Transverse colon (tissue), 4 donors: ENCODE data around the gene EML6. TPM values are rescaled to one million over a fixed set of nuclear protein-coding genes. Genes with fewer than 3 reads are reported as not detected.
A peak's percentile ranks its signal among the peaks of the same experiment; 100 is the strongest.

Source experiments
- DNase-seq: peaks from one replicate; pipeline ENCODE4 v3.0.0-alpha.2; 2019
- H3K27ac ChIP-seq, 4 donors: fragments of 200-600 bp; sonication (generic); 2 replicates each; pipeline ENCODE4 v1.5.1; 2016 to 2018; ENCODE audit warnings: inconsistent platforms in 4 of 4
- H3K27me3 ChIP-seq: fragments of 200-600 bp; sonication (generic); 2 replicates; pipeline ENCODE4 v1.5.1; 2017; ENCODE audit warnings: inconsistent platforms
- H3K36me3 ChIP-seq, 4 donors: fragments of 200-600 bp; sonication (generic); 2 replicates each; pipeline ENCODE4 v1.5.1; 2017 to 2019; ENCODE audit warnings: inconsistent platforms in 4 of 4
- H3K4me1 ChIP-seq, 4 donors: fragments of 200-600 bp; sonication (generic); 2 replicates each; pipeline ENCODE4 v1.5.1; 2017 to 2020; ENCODE audit warnings: inconsistent platforms in 4 of 4
- H3K4me3 ChIP-seq, 4 donors: fragments of 200-600 bp; sonication (generic); 1 replicate in 1 of 4; 2 replicates in 3 of 4; pipeline versions ENCODE4 v1.5.1 to v1.6.1; 2017 to 2019; ENCODE audit warnings: inconsistent platforms in 4 of 4
- H3K9me3 ChIP-seq, 2 donors: fragments of 200-600 bp; sonication (generic); 2 replicates each; pipeline ENCODE4 v1.5.1; 2017 to 2019; ENCODE audit warnings: inconsistent platforms in 2 of 2
- CTCF ChIP-seq, 5 experiments: fragments of 200-600 bp in 3 of 5; fragments of 450-650 bp in 2 of 5; sonication (generic) in 3 of 5; IDR thresholded peaks; 1 replicate in 2 of 5; 2 replicates in 3 of 5; pipeline ENCODE4 v1.5.1; 2016 to 2017; ENCODE audit warnings: antibody characterized with exemption in 5 of 5, inconsistent platforms in 3 of 5, mild to moderate bottlenecking in 2 of 5, moderate library complexity in 1 of 5
- EP300 ChIP-seq: sonication (generic); formaldehyde crosslinking; IDR thresholded peaks from one replicate; pipeline ENCODE4 v1.6.1; 2017; ENCODE audit warnings: antibody characterized with exemption, low read depth
- POLR2A ChIP-seq: fragments of 450-650 bp; IDR thresholded peaks from one replicate; pipeline ENCODE4 v1.6.1; 2016; ENCODE audit warnings: antibody characterized with exemption, mild to moderate bottlenecking, moderate library complexity
- POLR2AphosphoS5 ChIP-seq, 3 donors: sonication (generic); formaldehyde crosslinking; IDR thresholded peaks; one replicate each; pipeline ENCODE4 v1.6.1; 2016; ENCODE audit warnings: antibody characterized with exemption in 3 of 3
- WGBS, 2 donors: methylation state at CpG; one replicate each; pipeline ENCODE4 v1.1.5; 2018; ENCODE audit warnings: low coverage in 1 of 2; 5-methylcytosine and 5-hydroxymethylcytosine counted together
- in situ Hi-C, 4 donors: fragments of 200-750 bp; cut with MboI; loops; one replicate each; pipeline versions ENCODE4 v1.15.0 to v1.15.1; 2017; ENCODE audit warnings: low sequenced_read_pairs in 3 of 4, low pct_ligation_motif_present in 1 of 4, low pct_unique_long_range_greater_than_20kb in 1 of 4
- intact Hi-C: fragments of 100-400 bp; cut with DNase I; formaldehyde crosslinking; loops from one replicate; pipeline ENCODE4 v1.15.1; 2023; ENCODE audit warnings: low total_unique reads
- total RNA-seq, 4 donors: library from RNA; depleted of rRNA; stranded (reverse); fragments of >200 nt; gene quantifications; one replicate each; pipeline ENCODE4 v1.1.0, GENCODE V29; 2016

EML6 gene
- total RNA-seq, 4 donors from 2014 or later, result 1.5 to 8.2 (median 3.4) TPM

GRCh38 chr2:54770676-54771075 is 47.2 kb downstream of the EML6 start:
- no peak overlapping the region for H3K27ac ChIP-seq
- no peak for TF ChIP-seq POLR2AphosphoS5 (IDR thresholded peaks at IDR 0.05)
- TF ChIP-seq EP300, result no peak
- no peak for TF ChIP-seq POLR2A
- no peak for TF ChIP-seq CTCF (IDR thresholded peaks at IDR 0.05)
- 88 to 89% methylated on average over 3 of the region's 3 CpGs for WGBS, 2 donors
- H3K4me3 ChIP-seq, result no peak overlapping the region
- no peaks in the 10 kb centered on the region for H3K27me3 ChIP-seq
- peaks cover 3 to 4% of the 10 kb centered on the region in 2 donors for H3K9me3 ChIP-seq
- intact Hi-C loops, result no loop called here
- no peaks in the 10 kb centered on the region for H3K4me1 ChIP-seq
- no peaks in the 10 kb centered on the region for H3K36me3 ChIP-seq
- no peak for DNase-seq
- in situ Hi-C loops, result no loop called here

- 94 to 98% methylated on average over 5 to 10 of the region's 10 CpGs for WGBS, 2 donors
- Histone ChIP-seq H3K9me3 (peaks cover 10 to 11% of the 10 kb centered on the region in 2 donors), H3K36me3 (no peaks in the 10 kb centered on the region), H3K27ac (no peak overlapping the region), H3K4me3 (no peak overlapping the region), H3K27me3 (no peaks in the 10 kb centered on the region), H3K4me1 (no peaks in the 10 kb centered on the region)
- TF ChIP-seq POLR2AphosphoS5 (IDR thresholded peaks at IDR 0.05) (no peak), CTCF (IDR thresholded peaks at IDR 0.05) (no peak)
- intact Hi-C loops, result no loop called here
- DNase-seq, result no peak
- in situ Hi-C loops, result no loop called here
Observed at GRCh38 chr2:54771166-54771885, 47.9 kb downstream of the EML6 start.

GRCh38 chr2:54772110-54772509 is 48.6 kb downstream of the EML6 start:
- no peaks in the 10 kb centered on the region for H3K4me1 ChIP-seq
- in situ Hi-C loops, result no loop called here
- 75 to 83% methylated on average over 3 of the region's 3 CpGs for WGBS, 2 donors

GRCh38 chr2:54772531-54772930 is 49.1 kb downstream of the EML6 start:
- TF ChIP-seq EP300 (no peak), POLR2AphosphoS5 (IDR thresholded peaks at IDR 0.05) (peak in 2 of 3 donors; percentile 17 to 41), POLR2A (no peak)
- no peak for DNase-seq
- in situ Hi-C loops (no loop called here), intact Hi-C loops (no loop called here)
- H3K27ac ChIP-seq, result peak overlapping the region in 1 of 4 donors; percentile 32
- H3K36me3 ChIP-seq, result no peaks in the 10 kb centered on the region
- WGBS, 2 donors, result 80% methylated on average over 4 of the region's 4 CpGs; no CpG with 5 or more reads in 1 of the 2 donors
- H3K4me3 ChIP-seq, result no peak overlapping the region
- no peaks in the 10 kb centered on the region for H3K4me1 ChIP-seq
- peaks cover 12 to 13% of the 10 kb centered on the region in 2 donors for H3K9me3 ChIP-seq
- H3K27me3 ChIP-seq, result no peaks in the 10 kb centered on the region

More at GRCh38 chr2:54772110-54772509, 48.6 kb downstream of the EML6 start:
- intact Hi-C loops, result no loop called here
- DNase-seq, result no peak
- no peaks in the 10 kb centered on the region for H3K27me3 ChIP-seq
- no peak overlapping the region for H3K27ac ChIP-seq
- TF ChIP-seq POLR2AphosphoS5 (IDR thresholded peaks at IDR 0.05), result no peak
- no peak for TF ChIP-seq CTCF (IDR thresholded peaks at IDR 0.05)
- no peak for TF ChIP-seq POLR2A
- no peak for TF ChIP-seq EP300
- H3K9me3 ChIP-seq, result peaks cover 12 to 13% of the 10 kb centered on the region in 2 donors
- H3K36me3 ChIP-seq, result no peaks in the 10 kb centered on the region
- H3K4me3 ChIP-seq, result no peak overlapping the region
